ENCODE measurements around the gene LASP1.
A peak's percentile ranks its signal among the peaks of the same experiment; 100 is the strongest.

LASP1 gene

GRCh38 chr17:38885728-38886642 lies 16.1 kb downstream of the LASP1 start:
- FAIRE-seq: peak; percentile 29
- peak; percentile 92 for DNase-seq (ENCODE audit: insufficient read length, low spot score)
- no peak for TF ChIP-seq CTCF (IDR thresholded peaks at IDR 0.05; ENCODE audit: insufficient read depth, missing control alignments)

- DNase-seq (ENCODE audit: insufficient read length, low spot score) (no peak), FAIRE-seq (no peak)
- no peak for TF ChIP-seq CTCF (IDR thresholded peaks at IDR 0.05; ENCODE audit: insufficient read depth, missing control alignments)
These were observed 16.8 kb downstream of the LASP1 start for GRCh38 chr17:38886643-38887010.

- no peak for DNase-seq (ENCODE audit: insufficient read length, low spot score)
- no peak for FAIRE-seq
- TF ChIP-seq CTCF (IDR thresholded peaks at IDR 0.05; ENCODE audit: insufficient read depth, missing control alignments): no peak
These were observed 19.0 kb downstream of the LASP1 start for GRCh38 chr17:38888842-38889241.

GRCh38 chr17:38889745-38890409 lies 20.0 kb downstream of the LASP1 start:
- DNase-seq (ENCODE audit: insufficient read length, low spot score): no peak
- FAIRE-seq: no peak
- TF ChIP-seq CTCF (IDR thresholded peaks at IDR 0.05; ENCODE audit: insufficient read depth, missing control alignments): no peak

- no peak for TF ChIP-seq CTCF (IDR thresholded peaks at IDR 0.05; ENCODE audit: insufficient read depth, missing control alignments)
- no peak for FAIRE-seq
These were observed 20.5 kb downstream of the LASP1 start for GRCh38 chr17:38890410-38890746.

GRCh38 chr17:38891441-38891840 lies 21.6 kb downstream of the LASP1 start:
- FAIRE-seq (no peak), DNase-seq (ENCODE audit: insufficient read length, low spot score) (no peak)
- no peak for TF ChIP-seq CTCF (IDR thresholded peaks at IDR 0.05; ENCODE audit: insufficient read depth, missing control alignments)

More at GRCh38 chr17:38890410-38890746, 20.5 kb downstream of the LASP1 start:
- no peak for DNase-seq (ENCODE audit: insufficient read length, low spot score)

GRCh38 chr17:38892083-38892482 lies 22.2 kb downstream of the LASP1 start:
- no peak for FAIRE-seq
- no peak for DNase-seq (ENCODE audit: insufficient read length, low spot score)
- TF ChIP-seq CTCF (IDR thresholded peaks at IDR 0.05; ENCODE audit: insufficient read depth, missing control alignments): no peak

All from D721Med (cell line).